Keratinocyte (primary cell): ENCODE results near the gene PIGM. TPM values are rescaled to one million over a fixed set of nuclear protein-coding genes. Genes with fewer than 3 reads are reported as not detected.

Experiments
- DNase-seq: peaks from one replicate; pipeline ENCODE4 v3.0.0-alpha.2; 2011; ENCODE audit warnings: low read depth, missing footprints, low spot score
- FAIRE-seq: peaks from 2 replicates; lab custom pipeline; 2011; peaks lifted over from hg19 to GRCh38; lab: Jason Lieb, UNC
- H2AFZ ChIP-seq: 2 replicates; pipeline ENCODE4 v1.6.0; 2012; ENCODE audit warnings: low read length, control low read depth, inconsistent platforms; ENCODE audit not compliant: control insufficient read depth
- H3K27ac ChIP-seq: 2 replicates; pipeline ENCODE4 v1.5.1; 2011; ENCODE audit warnings: low read length; ENCODE audit not compliant: control insufficient read depth, insufficient read depth
- H3K27me3 ChIP-seq: 3 replicates; pipeline ENCODE4 v1.6.0; 2011; ENCODE audit warnings: low read length; ENCODE audit not compliant: control insufficient read depth, insufficient read depth; ENCODE audit errors: extremely low read depth
- H3K36me3 ChIP-seq, 2 experiments: 2 replicates in 1 of 2; 3 replicates in 1 of 2; pipeline ENCODE4 v1.5.1; 2011; ENCODE audit warnings: low read length in 2 of 2, mild to moderate bottlenecking in 1 of 2; ENCODE audit not compliant: control insufficient read depth in 2 of 2, insufficient read depth in 2 of 2; ENCODE audit errors: extremely low read depth in 1 of 2
- H3K4me1 ChIP-seq: 3 replicates; pipeline ENCODE4 v1.5.1; 2011; ENCODE audit warnings: low read length; ENCODE audit not compliant: control insufficient read depth, insufficient read depth; ENCODE audit errors: extremely low read depth
- H3K4me2 ChIP-seq: 3 replicates; pipeline ENCODE4 v1.6.0; 2011; ENCODE audit warnings: low read depth, low read length; ENCODE audit not compliant: control insufficient read depth, insufficient read depth; ENCODE audit errors: extremely low read depth
- H3K4me3 ChIP-seq, 3 experiments: fragments of 200-600 bp in 1 of 3; sonication (generic) in 1 of 3; 2 replicates in 2 of 3; 3 replicates in 1 of 3; pipeline ENCODE4 v1.5.1; 2011 to 2016; ENCODE audit warnings: low read length in 3 of 3, mild to moderate bottlenecking in 3 of 3, control low read depth in 2 of 3, inconsistent platforms in 1 of 3, low read depth in 1 of 3, mixed read lengths in 1 of 3, mixed run types in 1 of 3, moderate library complexity in 1 of 3; ENCODE audit not compliant: control insufficient read depth in 2 of 3, insufficient read depth in 2 of 3; ENCODE audit errors: extremely low read depth in 1 of 3
- H3K79me2 ChIP-seq: 2 replicates; pipeline ENCODE4 v1.6.0; 2012; ENCODE audit warnings: low read length; ENCODE audit not compliant: control insufficient read depth, insufficient read depth
- H3K9ac ChIP-seq: 3 replicates; pipeline ENCODE4 v1.6.0; 2011; ENCODE audit warnings: low read length; ENCODE audit not compliant: control insufficient read depth, insufficient read depth; ENCODE audit errors: extremely low read depth
- H3K9me1 ChIP-seq: 3 replicates; pipeline ENCODE4 v1.6.0; 2011; ENCODE audit warnings: low read length; ENCODE audit not compliant: control insufficient read depth, insufficient read depth; ENCODE audit errors: extremely low read depth
- H3K9me3 ChIP-seq: 2 replicates; pipeline ENCODE4 v1.5.1; 2012; ENCODE audit warnings: low read depth, low read length; ENCODE audit not compliant: control insufficient read depth
- H4K20me1 ChIP-seq: 3 replicates; pipeline ENCODE4 v1.6.0; 2011; ENCODE audit warnings: low read length; ENCODE audit not compliant: control insufficient read depth, insufficient read depth; ENCODE audit errors: extremely low read depth
- EZH2 ChIP-seq: IDR thresholded peaks from one replicate; pipeline ENCODE4 v1.6.1; 2012; ENCODE audit warnings: inconsistent platforms, mild to moderate bottlenecking, low read length, moderate library complexity
- dilution Hi-C: fragments of 300-500 bp; cut with MboI; formaldehyde crosslinking; loops from one replicate; pipeline ENCODE4 v1.7.0; 2020; ENCODE audit warnings: low sequenced_read_pairs; ENCODE audit not compliant: extremely low pct_ligation_motif_present
- polyA plus RNA-seq, 5 experiments: library from polyadenylated mRNA; depleted of rRNA in 3 of 5; stranded (reverse) in 3 of 5; stranded (forward) in 1 of 5; unstranded in 1 of 5; fragments of >200 nt; gene quantifications; 1 replicate in 1 of 5; 2 replicates in 3 of 5; 3 replicates in 1 of 5; pipeline versions ENCODE4 v1.2.1 to v1.2.3, GENCODE V29; 2011 to 2012; ENCODE audit warnings: missing spikeins in 2 of 5, low read depth in 1 of 5, low replicate concordance in 1 of 5
- TF ChIP-seq, protein P1 (sequence below), 3 experiments: IDR thresholded peaks in 1 of 3; conservative IDR thresholded peaks in 1 of 3; optimal IDR thresholded peaks in 1 of 3; 2 replicates in 2 of 3; 3 replicates in 1 of 3; pipeline versions ENCODE3 to v1.5.1; 2011; ENCODE audit warnings: low read length in 3 of 3, mild to moderate bottlenecking in 3 of 3, moderate library complexity in 2 of 3, control low read depth in 1 of 3, inconsistent platforms in 1 of 3; ENCODE audit not compliant: insufficient read depth in 2 of 3; ENCODE audit errors: extremely low read depth in 1 of 3

The PIGM gene
- polyA plus RNA-seq, 1 donor (not counting 4 experiments of a cell fraction or from before 2014, with no cell fraction given): 3.1 TPM

DNA sequence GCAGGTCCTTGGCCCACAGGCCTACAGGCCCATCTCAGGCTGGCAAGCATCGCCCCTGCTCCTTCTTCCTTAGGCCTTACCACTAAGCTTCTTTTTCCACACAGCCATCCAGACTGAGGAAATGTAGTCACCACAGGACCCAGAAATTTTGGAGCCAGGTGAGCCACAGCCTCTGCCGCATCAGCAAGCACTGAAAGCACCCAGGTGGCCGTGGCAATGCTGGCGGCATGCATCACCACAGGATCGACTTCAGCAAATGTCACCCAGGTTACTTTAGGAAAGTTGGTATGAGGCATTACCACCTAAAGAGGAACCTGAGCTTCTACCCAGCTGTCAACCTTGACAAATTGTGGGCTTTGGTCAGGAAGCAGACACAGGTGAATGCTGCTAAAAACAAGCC, 11.6 kb downstream of the PIGM start:
- no peak for DNase-seq
- dilution Hi-C loops: no loop called here
- H3K9me3 ChIP-seq: no peaks in the 10 kb centered on the region

DNA sequence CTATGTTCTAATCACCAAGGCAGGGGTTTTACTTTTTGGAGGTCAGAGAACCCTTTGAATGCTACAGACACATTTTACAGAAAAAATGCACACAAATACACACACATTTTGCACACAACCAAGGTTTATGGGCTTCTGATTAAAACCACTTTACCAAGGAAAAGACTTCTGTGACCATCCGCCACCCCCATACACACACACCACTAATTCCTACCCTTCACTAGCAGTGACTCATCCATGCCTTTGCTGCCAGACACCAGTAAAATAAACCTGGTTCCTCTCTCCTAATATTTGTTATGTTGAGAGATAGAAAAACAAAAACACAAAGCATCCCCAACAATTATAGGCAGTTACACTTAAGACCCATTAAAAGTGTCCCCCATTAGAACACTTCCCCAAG, 12.9 kb downstream of the PIGM start:
- H3K27me3 ChIP-seq: no peaks in the 10 kb centered on the region
- DNase-seq: no peak
- peak; percentile 92 for FAIRE-seq
- H2AFZ ChIP-seq: no peak overlapping the region
- TF ChIP-seq EZH2: no peak
- TF ChIP-seq, protein P1, sequence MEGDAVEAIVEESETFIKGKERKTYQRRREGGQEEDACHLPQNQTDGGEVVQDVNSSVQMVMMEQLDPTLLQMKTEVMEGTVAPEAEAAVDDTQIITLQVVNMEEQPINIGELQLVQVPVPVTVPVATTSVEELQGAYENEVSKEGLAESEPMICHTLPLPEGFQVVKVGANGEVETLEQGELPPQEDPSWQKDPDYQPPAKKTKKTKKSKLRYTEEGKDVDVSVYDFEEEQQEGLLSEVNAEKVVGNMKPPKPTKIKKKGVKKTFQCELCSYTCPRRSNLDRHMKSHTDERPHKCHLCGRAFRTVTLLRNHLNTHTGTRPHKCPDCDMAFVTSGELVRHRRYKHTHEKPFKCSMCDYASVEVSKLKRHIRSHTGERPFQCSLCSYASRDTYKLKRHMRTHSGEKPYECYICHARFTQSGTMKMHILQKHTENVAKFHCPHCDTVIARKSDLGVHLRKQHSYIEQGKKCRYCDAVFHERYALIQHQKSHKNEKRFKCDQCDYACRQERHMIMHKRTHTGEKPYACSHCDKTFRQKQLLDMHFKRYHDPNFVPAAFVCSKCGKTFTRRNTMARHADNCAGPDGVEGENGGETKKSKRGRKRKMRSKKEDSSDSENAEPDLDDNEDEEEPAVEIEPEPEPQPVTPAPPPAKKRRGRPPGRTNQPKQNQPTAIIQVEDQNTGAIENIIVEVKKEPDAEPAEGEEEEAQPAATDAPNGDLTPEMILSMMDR (optimal IDR thresholded peaks at IDR 0.05 in 1 of 3, IDR thresholded peaks at IDR 0.05 in 1 of 3, conservative IDR thresholded peaks at IDR 0.05 in 1 of 3; ENCODE audit: extremely low read depth in 1 of 3, insufficient read depth in 2 of 3, low read length in 3 of 3): no peak
- no peaks in the 10 kb centered on the region for H3K9me3 ChIP-seq
- dilution Hi-C loops: no loop called here
- H3K27ac ChIP-seq: no peak overlapping the region
- H4K20me1 ChIP-seq: no peaks in the 10 kb centered on the region
- no peak overlapping the region for H3K9ac ChIP-seq
- H3K4me1 ChIP-seq: peaks cover 23% of the 10 kb centered on the region
- H3K4me2 ChIP-seq: peak overlapping the region; percentile 69
- no peaks in the 10 kb centered on the region for H3K9me1 ChIP-seq
- no peaks in the 10 kb centered on the region for H3K79me2 ChIP-seq
- H3K4me3 ChIP-seq: peak overlapping the region in 1 of 3 experiments; percentile 16
- no peaks in the 10 kb centered on the region for H3K36me3 ChIP-seq

More for the DNA sequence above, 11.6 kb downstream of the PIGM start:
- no peak overlapping the region for H3K9ac ChIP-seq
- H3K9me1 ChIP-seq: no peaks in the 10 kb centered on the region
- no peak overlapping the region for H3K27ac ChIP-seq
- H2AFZ ChIP-seq: no peak overlapping the region
- FAIRE-seq: no peak
- H3K79me2 ChIP-seq: no peaks in the 10 kb centered on the region
- no peak overlapping the region for H3K4me2 ChIP-seq
- H4K20me1 ChIP-seq: no peaks in the 10 kb centered on the region
- no peak for TF ChIP-seq EZH2
- TF ChIP-seq, protein P1 (optimal IDR thresholded peaks at IDR 0.05 in 1 of 3, IDR thresholded peaks at IDR 0.05 in 1 of 3, conservative IDR thresholded peaks at IDR 0.05 in 1 of 3; ENCODE audit: extremely low read depth in 1 of 3, insufficient read depth in 2 of 3, low read length in 3 of 3): no peak
- H3K4me3 ChIP-seq: no peak overlapping the region
- peaks cover 23% of the 10 kb centered on the region for H3K4me1 ChIP-seq
- no peaks in the 10 kb centered on the region for H3K27me3 ChIP-seq
- H3K36me3 ChIP-seq: no peaks in the 10 kb centered on the region
